Testis (tissue), 3 donors: ENCODE measurements around the gene PPP1R9A. TPM values are rescaled to one million over a fixed set of nuclear protein-coding genes. Genes with fewer than 3 reads are reported as not detected.

ENCODE experiments used
- DNase-seq: peaks from one replicate; pipeline ENCODE4 v3.0.0-alpha.2; 2019
- H3K27ac ChIP-seq, 2 donors: fragments of 200-600 bp; sonication (generic); one replicate each; pipeline ENCODE4 v1.5.1; 2019
- H3K27me3 ChIP-seq: fragments of 200-600 bp; sonication (generic); one replicate; pipeline ENCODE4 v1.5.1; 2019
- H3K36me3 ChIP-seq: fragments of 200-600 bp; sonication (generic); one replicate; pipeline ENCODE4 v1.5.1; 2017; ENCODE audit warnings: low read depth; ENCODE audit errors: missing control alignments
- H3K4me1 ChIP-seq: fragments of 200-600 bp; sonication (generic); one replicate; pipeline ENCODE4 v1.5.1; 2019
- H3K4me3 ChIP-seq, 2 donors: fragments of 200-600 bp; sonication (generic); one replicate each; pipeline ENCODE4 v1.5.1; 2017 to 2019
- H3K9me3 ChIP-seq: fragments of 200-600 bp; sonication (generic); one replicate; pipeline ENCODE4 v1.5.1; 2017
- CTCF ChIP-seq, 3 experiments: fragments of 450-650 bp in 2 of 3; fragments of 200-600 bp in 1 of 3; sonication (generic) in 1 of 3; IDR thresholded peaks; one replicate each; pipeline ENCODE4 v1.5.1; 2016 to 2019; ENCODE audit warnings: antibody characterized with exemption in 3 of 3, mild to moderate bottlenecking in 2 of 3, moderate library complexity in 1 of 3
- POLR2A ChIP-seq: fragments of 450-650 bp; IDR thresholded peaks from one replicate; pipeline ENCODE4 v1.6.1; 2017; ENCODE audit warnings: antibody characterized with exemption, mild to moderate bottlenecking, moderate library complexity
- WGBS, 2 donors: methylation state at CpG; one replicate each; pipeline ENCODE4 v1.1.5; 2018; 5-methylcytosine and 5-hydroxymethylcytosine counted together
- intact Hi-C: fragments of 100-400 bp; cut with DNase I; formaldehyde crosslinking; loops from one replicate; pipeline ENCODE4 v1.15.1; 2023; ENCODE audit warnings: low total_unique reads
- polyA plus RNA-seq: library from polyadenylated mRNA; stranded (reverse); fragments of 350-450 nt; fragmentation: Illumina TruSeq; extraction: RNeasy Lipid Tissue Mini Kit (QIAGEN cat#74804); gene quantifications from one replicate; pipeline ENCODE4 v1.2.3, GENCODE V29; 2014; ENCODE audit warnings: low read depth, low replicate concordance; ENCODE audit not compliant: insufficient read depth
- total RNA-seq, 2 donors: library from RNA; depleted of rRNA; stranded (reverse); fragments of >200 nt; gene quantifications; one replicate each; pipeline ENCODE4 v1.2.3, GENCODE V29; 2016

The PPP1R9A gene
- total and polyA plus RNA-seq, 3 donors from 2014 or later, result 16.7 to 47.8 (median 47.0) TPM

GRCh38 chr7:94940241-94940640 lies 32.8 kb downstream of the PPP1R9A start:
- TF ChIP-seq POLR2A (no peak), CTCF (IDR thresholded peaks at IDR 0.05) (no peak)

DNA sequence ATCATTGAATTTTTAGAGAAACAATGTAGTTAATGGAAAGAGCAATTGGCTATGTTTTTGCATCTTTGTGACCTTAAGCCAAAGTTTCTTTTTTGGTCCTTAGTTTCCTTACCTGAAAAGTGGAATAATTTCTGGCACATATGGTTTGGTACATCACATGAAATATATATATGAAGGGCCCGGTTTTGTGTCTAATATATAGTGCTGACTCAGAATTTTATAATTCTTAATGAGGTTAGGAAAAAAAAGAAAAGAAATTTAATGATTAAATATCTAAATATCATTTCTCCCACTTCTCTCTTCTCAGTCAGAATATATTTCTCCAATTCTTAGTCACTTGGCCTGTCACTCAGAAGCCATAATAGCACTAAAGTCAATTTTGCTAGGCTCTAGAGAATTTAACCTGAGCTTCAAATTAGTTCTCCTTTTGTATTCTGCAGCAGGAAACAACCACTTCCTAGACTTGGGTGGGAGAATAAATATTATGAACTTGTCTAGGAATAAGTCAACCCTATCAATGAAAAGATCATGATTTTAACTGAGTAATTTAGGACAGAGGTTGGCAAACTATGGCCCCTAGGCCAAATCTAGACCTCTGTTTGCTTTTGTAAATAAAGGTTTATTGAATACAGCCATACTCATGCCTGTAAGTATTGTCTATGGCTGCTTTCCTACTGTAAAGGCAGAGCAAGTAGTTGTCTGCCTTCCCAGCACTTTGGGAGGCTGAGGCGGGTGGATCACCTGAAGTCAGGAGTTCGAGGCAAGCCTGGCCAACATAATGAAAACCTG lies 34.6 kb downstream of the PPP1R9A start:
- no peak overlapping the region for H3K4me3 ChIP-seq
- H3K9me3 ChIP-seq, result no peaks in the 10 kb centered on the region
- no peak for DNase-seq
- WGBS, 2 donors, result 87 to 93% methylated on average over 3 of the region's 3 CpGs
- intact Hi-C loops, result no loop called here
- H3K36me3 ChIP-seq, result no peaks in the 10 kb centered on the region
- no peak overlapping the region for H3K27ac ChIP-seq
- TF ChIP-seq POLR2A (no peak), CTCF (IDR thresholded peaks at IDR 0.05) (no peak)
- H3K27me3 ChIP-seq, result no peaks in the 10 kb centered on the region
- H3K4me1 ChIP-seq, result no peaks in the 10 kb centered on the region

More at GRCh38 chr7:94940241-94940640, 32.8 kb downstream of the PPP1R9A start:
- Histone ChIP-seq H3K4me3 (no peak overlapping the region), H3K27me3 (no peaks in the 10 kb centered on the region), H3K27ac (no peak overlapping the region), H3K9me3 (no peaks in the 10 kb centered on the region), H3K36me3 (no peaks in the 10 kb centered on the region), H3K4me1 (no peaks in the 10 kb centered on the region)
- intact Hi-C loops, result no loop called here
- DNase-seq, result no peak

DNA sequence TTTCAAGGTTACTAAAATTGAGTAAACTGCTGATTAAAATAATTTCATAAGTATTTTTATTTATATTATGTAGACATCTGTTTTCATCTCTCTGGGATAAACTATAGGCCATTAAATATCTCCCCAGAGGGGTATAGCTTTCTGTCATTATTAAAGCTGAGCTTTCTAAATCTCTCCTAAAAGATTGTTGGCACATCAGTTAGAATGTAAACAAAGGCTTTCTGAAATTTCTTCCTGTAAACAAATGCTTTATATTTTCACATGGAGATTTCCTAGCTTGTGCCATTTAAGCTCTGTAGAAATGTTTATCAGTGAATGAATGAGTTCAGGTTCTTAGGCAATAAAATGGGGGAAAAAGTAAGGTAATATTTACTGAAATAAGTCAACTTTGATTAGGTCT lies 35.7 kb downstream of the PPP1R9A start:
- Histone ChIP-seq H3K4me3 (no peak overlapping the region), H3K9me3 (no peaks in the 10 kb centered on the region), H3K27ac (no peak overlapping the region), H3K36me3 (no peaks in the 10 kb centered on the region), H3K4me1 (no peaks in the 10 kb centered on the region), H3K27me3 (no peaks in the 10 kb centered on the region)
- TF ChIP-seq CTCF (IDR thresholded peaks at IDR 0.05) (no peak), POLR2A (no peak)
- intact Hi-C loops, result no loop called here
- no peak for DNase-seq

DNA sequence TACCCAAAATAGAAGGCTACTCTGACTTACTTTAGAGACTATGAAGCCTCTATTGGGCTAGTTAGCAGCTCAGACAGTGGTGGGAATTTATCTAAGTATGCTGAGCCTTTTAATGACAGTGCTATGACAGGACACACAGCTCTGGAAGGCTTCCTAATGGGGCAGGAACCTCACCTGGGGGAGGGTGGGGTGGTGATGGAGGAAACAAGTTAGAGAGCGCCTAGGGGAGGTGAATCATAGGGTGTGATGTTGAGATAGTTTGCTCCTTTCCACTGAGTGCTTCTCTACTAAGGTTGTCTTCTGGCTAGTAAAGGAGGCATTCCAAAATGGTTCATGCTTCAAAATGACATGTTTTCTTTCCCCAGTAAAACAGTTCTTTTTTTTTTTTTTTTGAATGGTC lies 42.1 kb downstream of the PPP1R9A start:
- Histone ChIP-seq H3K27ac (no peak overlapping the region), H3K9me3 (no peaks in the 10 kb centered on the region), H3K36me3 (no peaks in the 10 kb centered on the region), H3K27me3 (no peaks in the 10 kb centered on the region), H3K4me1 (no peaks in the 10 kb centered on the region), H3K4me3 (no peak overlapping the region)
- DNase-seq, result no peak
- TF ChIP-seq POLR2A, result no peak
- TF ChIP-seq CTCF (IDR thresholded peaks at IDR 0.05), result no peak
- 97 to 100% methylated on average over 1 of the region's 1 CpG for WGBS, 2 donors
- intact Hi-C loops, result no loop called here

DNA sequence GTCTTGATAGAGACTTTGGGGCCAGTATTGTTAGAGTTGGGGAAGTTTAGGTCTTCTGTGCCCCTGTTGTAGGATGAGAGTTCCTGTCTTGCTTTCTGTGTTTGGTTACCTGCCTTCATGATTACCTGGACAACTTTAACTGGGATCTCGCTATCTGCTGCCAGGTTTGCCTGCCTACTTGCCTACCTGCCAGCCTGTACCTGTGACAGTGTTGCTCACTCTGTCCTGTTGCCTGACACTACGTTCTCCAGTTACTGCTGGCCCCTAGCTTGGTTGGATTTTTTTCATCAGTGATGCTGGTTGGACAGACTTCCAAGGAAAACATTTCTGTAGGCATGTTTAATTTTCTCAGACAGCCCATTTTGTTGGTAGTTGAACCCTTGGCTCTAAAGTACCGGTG lies 48.4 kb downstream of the PPP1R9A start:
- Histone ChIP-seq H3K9me3 (no peaks in the 10 kb centered on the region), H3K27ac (no peak overlapping the region), H3K27me3 (no peaks in the 10 kb centered on the region), H3K4me3 (no peak overlapping the region), H3K36me3 (no peaks in the 10 kb centered on the region), H3K4me1 (no peaks in the 10 kb centered on the region)
- no peak for DNase-seq
- intact Hi-C loops, result no loop called here
- TF ChIP-seq POLR2A, result no peak
- no peak for TF ChIP-seq CTCF (IDR thresholded peaks at IDR 0.05)
- WGBS, 2 donors, result 90% methylated on average over 3 of the region's 3 CpGs
